ENCODE measurements around the gene LYL1. TPM values are rescaled to one million over a fixed set of nuclear protein-coding genes. Genes with fewer than 3 reads are reported as not detected.
A peak's percentile ranks its signal among the peaks of the same experiment; 100 is the strongest.

Gene LYL1
- total and polyA plus RNA-seq, 2 of the 13 experiments (the other 11 are each of a cell fraction or from before 2014, with no cell fraction given) = 0.75 to 0.92 TPM

- TF ChIP-seq NFAT5 (CRISPR knock-in tag; IDR thresholded peaks at IDR 0.05) = 0 out of 2 replicates have a peak, but pooled peaks have one; percentile 34
- TF ChIP-seq PHF21A (CRISPR knock-in tag; IDR thresholded peaks at IDR 0.05) = peak; percentile 82
- TF ChIP-seq MYC (CRISPR knock-in tag; IDR thresholded peaks at IDR 0.05; ENCODE audit: borderline replicate concordance) = peak; percentile 64; the same call in 1 of the 2 replicates
- TF ChIP-seq ZNF720 (CRISPR knock-in tag; IDR thresholded peaks at IDR 0.05) = no peak
- peak; percentile 86 for TF ChIP-seq POGK (CRISPR knock-in tag; conservative IDR thresholded peaks at IDR 0.05)
- peak; percentile 84 for TF ChIP-seq UBTF (CRISPR knock-in tag; IDR thresholded peaks at IDR 0.05)
- 0 out of 2 replicates have a peak, but pooled peaks have one; percentile 39 for TF ChIP-seq RCOR2 (CRISPR knock-in tag; IDR thresholded peaks at IDR 0.05)
- no peak for TF ChIP-seq HNF1A (IDR thresholded peaks at IDR 0.05; ENCODE audit: low read depth)
- TF ChIP-seq HNF1A (CRISPR knock-in tag; IDR thresholded peaks at IDR 0.05; ENCODE audit: borderline replicate concordance) = peak; percentile 78; the same call in 1 of the 2 replicates
- peak; percentile 2; the same call in 1 of the 2 replicates for TF ChIP-seq MXD3 (CRISPR knock-in tag; IDR thresholded peaks at IDR 0.05)
- TF ChIP-seq ATF4 (CRISPR knock-in tag; IDR thresholded peaks at IDR 0.05) = peak in 1 of 2 experiments; percentile 37; a peak in 1 of 4 replicates
- peak; percentile 54; the same call in 1 of the 2 replicates for TF ChIP-seq FOXA3 (CRISPR knock-in tag; IDR thresholded peaks at IDR 0.05)
These were observed 42.3 kb downstream of the LYL1 start (continued) for GRCh38 chr19:13060233-13060963.
